Activated CD8-positive, alpha-beta T cell treated with anti-CD3 and anti-CD28 coated beads, Interleukin-2, amount 10 ng/mL, durations not matched to agents 7 days and 5 days (primary cell): Measurements from ENCODE around the gene CCDC12. TPM values are rescaled to one million over a fixed set of nuclear protein-coding genes. Genes with fewer than 3 reads are reported as not detected.
A peak's percentile ranks its signal among the peaks of the same experiment; 100 is the strongest.

ENCODE experiments used
- ATAC-seq: fragments of 150-1000 bp; cut with Tn5 transposase; one replicate; pipeline ENCODE4 v1.10.0; 2021; ENCODE audit warnings: moderate library complexity
- CTCF ChIA-PET: fragments of 350-600 bp; sonication (Branson Sonifier 250); formaldehyde crosslinking; loops from one replicate; lab custom pipeline; 2021; ENCODE audit warnings: antibody characterized with exemption; lab: Charles Lee
- POLR2A ChIA-PET: fragments of 350-600 bp; sonication (Branson Sonifier 250); formaldehyde crosslinking; loops from one replicate; lab custom pipeline; 2021; ENCODE audit warnings: antibody characterized with exemption; lab: Charles Lee
- DNase-seq: peaks from one replicate; pipeline ENCODE4 v3.0.0-alpha.2; 2020
- H3K27ac Mint-ChIP-seq: one replicate; pipeline ENCODE4 v1.8.0; 2021; ENCODE audit warnings: mild to moderate bottlenecking, mixed read lengths
- H3K27me3 Mint-ChIP-seq: one replicate; pipeline ENCODE4 v1.8.0; 2021; ENCODE audit warnings: low read depth, mixed read lengths
- H3K36me3 Mint-ChIP-seq: one replicate; pipeline ENCODE4 v1.8.0; 2021; ENCODE audit warnings: low read depth, mixed read lengths
- H3K4me1 Mint-ChIP-seq: one replicate; pipeline ENCODE4 v1.8.0; 2021; ENCODE audit warnings: low read depth, mixed read lengths
- H3K4me3 Mint-ChIP-seq: one replicate; pipeline ENCODE4 v1.8.0; 2021; ENCODE audit warnings: mild to moderate bottlenecking, mixed read lengths
- H3K9me3 Mint-ChIP-seq: one replicate; pipeline ENCODE4 v1.8.0; 2022; ENCODE audit warnings: mixed read lengths; ENCODE audit not compliant: insufficient read depth
- total RNA-seq, 2 experiments: library from RNA; stranded (reverse); gene quantifications; one replicate each; pipeline ENCODE4 v1.2.3, GENCODE V29; 2021

CCDC12 gene
- 10 to 100 TPM; 59.4 to 62.2 TPM for total RNA-seq

DNA sequence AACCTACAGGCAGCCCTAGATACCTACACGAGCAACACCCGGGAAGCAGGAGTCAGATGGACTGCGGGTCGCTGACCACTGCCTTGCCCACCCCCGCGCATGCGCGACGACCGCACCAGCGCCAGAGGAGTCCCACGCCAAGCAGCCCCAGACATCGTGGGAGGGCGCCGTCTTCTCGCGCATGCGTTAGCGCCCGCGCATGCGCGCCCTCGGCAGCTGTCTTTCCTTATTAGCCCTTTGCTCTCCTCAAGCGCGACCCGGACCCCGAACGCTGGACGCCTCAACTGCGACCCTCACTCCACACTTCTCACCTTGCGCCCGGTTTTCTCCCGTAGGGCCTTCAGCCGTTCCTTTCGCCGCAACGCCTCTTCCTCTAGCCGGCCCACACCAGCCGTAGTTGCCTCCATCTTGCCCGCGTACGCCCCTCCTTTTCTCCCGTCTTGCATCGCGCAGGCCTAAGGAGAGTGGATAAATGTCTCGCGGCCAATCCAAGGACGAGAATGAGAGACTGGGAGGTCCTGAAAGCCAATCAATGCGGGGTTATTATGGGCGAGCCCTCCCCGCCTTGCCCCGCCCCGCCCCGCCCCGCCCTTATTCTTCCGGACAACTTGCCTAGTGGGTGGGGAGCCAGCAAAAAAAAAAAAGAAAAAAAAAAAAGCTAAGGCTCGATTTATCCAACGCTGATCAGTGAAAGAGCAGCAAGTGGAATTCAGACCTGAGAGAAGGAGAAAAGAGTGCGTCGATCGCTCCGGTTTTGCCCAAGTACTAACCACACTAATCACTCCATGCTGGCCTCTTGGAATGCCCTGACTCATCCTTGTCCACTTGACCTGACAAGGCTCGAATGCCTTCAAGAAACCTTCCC is at the start of gene CCDC12:
TSS of gene CCDC12 (minus strand) at position 420 of the 865 bp plus-strand sequence. CDS start at position 407, 13 bp downstream.
- Mint-ChIP-seq H3K36me3 (peaks cover 38% of the 10 kb centered on the region), H3K9me3 (no peaks in the 10 kb centered on the region), H3K4me1 (peaks cover 66% of the 10 kb centered on the region), H3K4me3 (peak within 1 kb of the TSS; percentile 94), H3K27me3 (no peaks in the 10 kb centered on the region), H3K27ac (peak within 1 kb of the TSS; percentile 95)
- peak; percentile 97 for DNase-seq
- ChIA-PET POLR2A (interaction anchor here (1.0 to 4.7 kb wide), 5 partner anchors 8 to 188 kb away, joined by 3 to 22 read pairs (median 4); partner anchors contain the start of gene SETD2), CTCF (interaction anchor here (1.0 to 1.2 kb wide), 2 partner anchors 18 to 53 kb away, joined by 4 to 8 read pairs; no protein-coding TSS in a partner anchor)
- ATAC-seq: peak; percentile 84

DNA sequence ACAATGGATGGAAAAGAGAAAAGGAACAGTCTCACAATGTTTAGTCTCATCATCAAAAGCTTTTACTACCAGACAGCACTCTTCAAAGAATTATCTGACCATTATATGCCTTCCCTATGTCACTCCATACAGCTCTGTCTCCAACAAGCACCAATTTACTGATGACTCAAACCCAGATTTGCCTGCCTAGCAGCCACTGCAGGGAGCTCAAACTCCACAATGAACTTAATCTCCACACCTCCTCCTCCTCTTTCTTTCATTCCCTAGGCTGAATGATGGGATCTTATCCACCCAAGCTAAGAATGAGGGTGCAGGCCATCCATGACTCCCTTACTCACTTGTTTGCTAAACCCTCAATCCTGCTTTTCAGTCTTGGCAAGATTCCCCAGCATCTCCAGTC is 48.4 kb upstream of the CCDC12 start:
- ChIA-PET CTCF (interaction anchor here (1.2 kb wide), 1 partner anchor 14 kb away, joined by 3 read pairs; no protein-coding TSS in a partner anchor), POLR2A (no interaction called here)
- H3K27ac Mint-ChIP-seq: no peak overlapping the region
- no peaks in the 10 kb centered on the region for H3K9me3 Mint-ChIP-seq
- DNase-seq (no peak), ATAC-seq (no peak)
- H3K4me3 Mint-ChIP-seq: no peak overlapping the region
- H3K27me3 Mint-ChIP-seq: no peaks in the 10 kb centered on the region
- peaks cover 18% of the 10 kb centered on the region for H3K4me1 Mint-ChIP-seq
- peaks cover 27% of the 10 kb centered on the region for H3K36me3 Mint-ChIP-seq

DNA sequence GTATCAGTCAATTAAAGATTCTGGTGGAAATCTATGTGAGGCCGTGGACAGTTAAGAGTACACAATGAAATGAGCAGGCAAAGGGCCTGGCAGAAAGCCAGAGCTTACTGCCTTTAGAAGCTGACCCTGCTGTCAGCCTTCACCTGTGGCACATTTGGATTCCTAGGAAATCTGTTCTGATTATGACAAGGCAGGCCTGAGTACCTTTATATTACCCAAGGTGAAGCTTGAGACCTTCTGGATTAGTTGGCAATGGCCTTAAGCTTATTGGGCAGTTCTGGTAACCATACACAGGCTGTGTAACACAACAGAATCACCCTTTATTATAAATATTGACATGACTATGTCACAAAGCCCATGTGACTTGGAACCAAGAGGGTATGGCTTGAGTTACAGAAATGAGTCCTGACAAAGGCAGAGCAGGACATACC is 46.1 kb upstream of the CCDC12 start:
- Mint-ChIP-seq H3K27me3 (no peaks in the 10 kb centered on the region), H3K4me3 (no peak overlapping the region), H3K9me3 (no peaks in the 10 kb centered on the region), H3K27ac (no peak overlapping the region), H3K36me3 (peaks cover 25% of the 10 kb centered on the region), H3K4me1 (peaks cover 39% of the 10 kb centered on the region)
- DNase-seq (no peak), ATAC-seq (no peak)
- POLR2A ChIA-PET: interaction anchor here (0.7 kb wide), 1 partner anchor 121 kb away, joined by 3 read pairs; no protein-coding TSS in a partner anchor
- CTCF ChIA-PET: interaction anchor here (6.5 kb wide), 1 partner anchor 7 kb away, joined by 34 read pairs; no protein-coding TSS in a partner anchor

DNA sequence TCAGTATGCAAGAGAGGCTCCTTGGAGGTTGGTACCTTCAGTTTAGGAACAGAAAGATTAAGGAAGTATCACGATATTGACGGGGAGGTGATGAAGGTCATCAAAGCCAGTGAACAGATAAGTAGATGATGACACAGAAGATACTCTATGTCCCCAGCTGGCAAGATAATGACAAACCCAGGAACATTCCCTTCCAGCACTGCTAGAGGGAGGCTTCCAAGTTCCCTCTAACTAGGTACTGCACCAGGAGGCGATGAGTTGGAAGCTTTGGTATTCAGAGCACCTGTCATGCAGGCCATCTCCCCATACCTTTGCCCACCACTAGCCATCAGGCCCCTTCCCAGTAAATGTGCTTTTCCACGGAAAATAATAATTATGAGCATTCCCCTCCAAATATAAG is 43.8 kb upstream of the CCDC12 start:
- peak overlapping the region; percentile 55 for H3K27ac Mint-ChIP-seq
- DNase-seq (no peak), ATAC-seq (no peak)
- POLR2A ChIA-PET: interaction anchor here (1.1 kb wide), 1 partner anchor 11 kb away, joined by 3 read pairs; no protein-coding TSS in a partner anchor
- H3K9me3 Mint-ChIP-seq: no peaks in the 10 kb centered on the region
- peaks cover 30% of the 10 kb centered on the region for H3K36me3 Mint-ChIP-seq
- no peak overlapping the region for H3K4me3 Mint-ChIP-seq
- H3K4me1 Mint-ChIP-seq: peaks cover 58% of the 10 kb centered on the region
- CTCF ChIA-PET: interaction anchor here (6.5 kb wide), 1 partner anchor 10 kb away, joined by 34 read pairs; no protein-coding TSS in a partner anchor
- H3K27me3 Mint-ChIP-seq: no peaks in the 10 kb centered on the region

DNA sequence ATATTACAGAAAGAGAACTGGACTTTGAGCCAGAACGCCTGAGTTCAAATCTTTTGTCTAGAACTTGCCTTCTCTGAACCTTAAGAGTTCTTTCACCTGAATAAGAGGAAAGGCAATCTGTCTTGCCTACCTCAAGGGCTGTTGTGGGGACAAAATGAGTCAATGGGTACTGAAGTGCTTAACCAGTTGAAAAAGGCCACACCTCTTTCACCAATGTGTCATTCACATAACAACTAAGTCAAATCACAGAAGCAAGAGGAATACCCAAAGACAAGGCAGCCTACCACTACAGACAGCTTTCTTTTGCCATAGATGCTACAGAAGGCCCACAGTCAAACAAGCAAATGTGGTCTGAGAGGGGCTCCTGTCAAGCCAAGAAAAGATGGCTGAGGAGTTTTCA is 42.7 kb upstream of the CCDC12 start:
- H3K4me1 Mint-ChIP-seq: peaks cover 65% of the 10 kb centered on the region
- H3K27me3 Mint-ChIP-seq: no peaks in the 10 kb centered on the region
- POLR2A ChIA-PET: interaction anchor here (0.8 to 1.1 kb wide), 2 partner anchors 35 to 145 kb away, joined by 3 to 4 read pairs; partner anchors contain the start of gene SETD2
- peak; percentile 74 for ATAC-seq
- CTCF ChIA-PET: interaction anchor here (6.5 kb wide), 1 partner anchor 11 kb away, joined by 34 read pairs; no protein-coding TSS in a partner anchor
- H3K27ac Mint-ChIP-seq: peak overlapping the region; percentile 61
- H3K9me3 Mint-ChIP-seq: no peaks in the 10 kb centered on the region
- H3K4me3 Mint-ChIP-seq: no peak overlapping the region
- DNase-seq: peak; percentile 63
- H3K36me3 Mint-ChIP-seq: peaks cover 35% of the 10 kb centered on the region

DNA sequence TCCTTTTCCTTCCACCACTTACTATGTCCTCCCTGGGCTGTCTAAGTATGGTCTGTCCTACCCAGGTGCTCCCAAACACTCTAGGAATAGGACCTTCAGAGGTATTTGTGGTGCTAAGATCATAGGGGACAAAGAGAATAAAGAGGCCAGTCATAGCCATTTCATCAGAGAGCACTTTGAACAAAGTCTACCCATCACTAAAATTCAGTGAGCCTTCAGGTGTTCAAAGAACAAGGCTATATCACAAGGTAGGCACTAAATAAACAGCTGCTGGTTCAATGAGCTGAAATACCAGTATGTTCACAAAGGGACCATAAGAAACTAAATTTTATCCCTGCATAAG is 41.7 kb upstream of the CCDC12 start:
- peaks cover 66% of the 10 kb centered on the region for H3K4me1 Mint-ChIP-seq
- peak overlapping the region; percentile 84 for H3K27ac Mint-ChIP-seq
- DNase-seq (no peak), ATAC-seq (no peak)
- POLR2A ChIA-PET: interaction anchor here (0.8 to 2.2 kb wide), 4 partner anchors 34 to 146 kb away, joined by 3 to 6 read pairs (median 4); partner anchors contain the start of gene SETD2
- H3K9me3 Mint-ChIP-seq: no peaks in the 10 kb centered on the region
- no peak overlapping the region for H3K4me3 Mint-ChIP-seq
- H3K36me3 Mint-ChIP-seq: peaks cover 39% of the 10 kb centered on the region
- no peaks in the 10 kb centered on the region for H3K27me3 Mint-ChIP-seq
- CTCF ChIA-PET: interaction anchor here (1.8 to 6.5 kb wide), 2 partner anchors 12 to 306 kb away, joined by 6 to 34 read pairs; no protein-coding TSS in a partner anchor

DNA sequence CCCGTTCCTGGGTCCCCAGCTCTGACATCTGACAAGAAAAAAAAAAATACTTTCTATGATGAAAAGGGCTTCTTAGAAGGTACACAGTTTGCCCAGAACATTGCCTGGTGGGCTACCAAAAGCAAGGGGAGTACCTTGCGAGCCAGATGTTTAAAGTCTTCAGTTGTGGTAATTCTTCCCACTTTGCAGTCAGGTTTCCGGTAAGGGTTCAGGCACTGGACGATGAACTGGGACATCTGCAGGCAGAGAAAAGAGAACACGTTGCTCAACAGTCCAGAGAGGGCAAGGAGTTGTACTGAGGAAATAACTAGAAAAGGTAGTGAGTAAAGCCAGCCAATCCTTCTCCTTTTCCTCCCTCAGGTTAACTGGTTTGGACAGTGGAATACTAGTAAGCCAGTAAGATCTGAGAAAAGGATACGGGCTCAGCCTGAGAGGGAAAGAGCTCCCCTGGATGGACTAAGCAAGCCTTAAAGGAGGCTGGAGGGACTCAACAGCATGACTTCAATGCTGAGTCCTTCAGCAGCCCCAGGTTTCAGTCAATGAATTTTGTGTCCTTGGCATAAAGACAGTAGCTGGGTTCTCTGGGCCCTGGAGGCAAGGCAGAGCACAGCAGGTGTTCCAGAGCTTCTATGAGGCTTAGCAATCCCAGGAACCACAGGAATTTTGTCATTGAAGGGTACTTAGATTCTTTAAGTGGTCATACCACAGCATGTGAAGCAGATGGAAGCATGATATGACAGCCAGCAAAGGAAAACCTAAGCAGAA is 41.1 kb upstream of the CCDC12 start:
- H3K9me3 Mint-ChIP-seq: no peaks in the 10 kb centered on the region
- no peak for DNase-seq
- ATAC-seq: peak; percentile 6
- H3K4me3 Mint-ChIP-seq: peak overlapping the region; percentile 30
- H3K36me3 Mint-ChIP-seq: peaks cover 39% of the 10 kb centered on the region
- ChIA-PET CTCF (interaction anchor here (1.8 to 6.5 kb wide), 2 partner anchors 12 to 306 kb away, joined by 6 to 34 read pairs; no protein-coding TSS in a partner anchor), POLR2A (interaction anchor here (0.8 to 2.2 kb wide), 3 partner anchors 37 to 265 kb away, joined by 3 to 6 read pairs (median 3); partner anchors contain the start of genes KIF9 and KLHL18)
- H3K27me3 Mint-ChIP-seq: no peaks in the 10 kb centered on the region
- H3K27ac Mint-ChIP-seq: peak overlapping the region; percentile 84
- H3K4me1 Mint-ChIP-seq: peaks cover 68% of the 10 kb centered on the region

DNA sequence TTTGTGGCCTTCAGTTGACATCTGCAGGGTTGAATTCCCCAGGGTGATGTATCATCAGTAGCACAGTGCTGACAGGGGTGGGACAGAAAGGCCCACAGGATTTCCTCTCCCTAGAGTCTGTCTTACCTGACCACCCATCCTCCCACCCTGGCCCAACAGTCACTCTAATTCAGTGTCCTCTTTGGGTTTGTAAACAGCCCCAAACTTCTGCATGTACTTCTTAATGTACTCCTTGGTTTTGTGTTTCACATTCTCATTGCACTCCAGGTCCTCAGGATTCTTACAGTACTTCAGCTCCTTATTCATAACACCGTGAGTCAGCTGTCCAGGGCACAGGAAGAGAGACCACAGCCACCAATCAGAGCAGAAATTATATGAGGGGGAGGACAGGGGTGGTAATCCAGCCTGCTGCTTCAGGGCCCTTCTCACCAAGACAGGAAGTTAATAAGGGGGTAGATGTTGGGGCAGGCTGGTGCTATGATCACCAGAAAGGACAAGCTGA is 40.4 kb upstream of the CCDC12 start:
- Mint-ChIP-seq H3K27me3 (no peaks in the 10 kb centered on the region), H3K9me3 (no peaks in the 10 kb centered on the region), H3K27ac (peak overlapping the region; percentile 84), H3K36me3 (peaks cover 39% of the 10 kb centered on the region), H3K4me3 (peak overlapping the region; percentile 30), H3K4me1 (peaks cover 72% of the 10 kb centered on the region)
- peak; percentile 71 for DNase-seq
- ChIA-PET CTCF (interaction anchor here (1.8 to 6.5 kb wide), 2 partner anchors 13 to 307 kb away, joined by 6 to 34 read pairs; no protein-coding TSS in a partner anchor), POLR2A (interaction anchor here (0.8 to 2.2 kb wide), 2 partner anchors 37 to 266 kb away, joined by 3 to 6 read pairs; partner anchors contain the start of genes KIF9 and KLHL18)
- ATAC-seq: peak; percentile 68

DNA sequence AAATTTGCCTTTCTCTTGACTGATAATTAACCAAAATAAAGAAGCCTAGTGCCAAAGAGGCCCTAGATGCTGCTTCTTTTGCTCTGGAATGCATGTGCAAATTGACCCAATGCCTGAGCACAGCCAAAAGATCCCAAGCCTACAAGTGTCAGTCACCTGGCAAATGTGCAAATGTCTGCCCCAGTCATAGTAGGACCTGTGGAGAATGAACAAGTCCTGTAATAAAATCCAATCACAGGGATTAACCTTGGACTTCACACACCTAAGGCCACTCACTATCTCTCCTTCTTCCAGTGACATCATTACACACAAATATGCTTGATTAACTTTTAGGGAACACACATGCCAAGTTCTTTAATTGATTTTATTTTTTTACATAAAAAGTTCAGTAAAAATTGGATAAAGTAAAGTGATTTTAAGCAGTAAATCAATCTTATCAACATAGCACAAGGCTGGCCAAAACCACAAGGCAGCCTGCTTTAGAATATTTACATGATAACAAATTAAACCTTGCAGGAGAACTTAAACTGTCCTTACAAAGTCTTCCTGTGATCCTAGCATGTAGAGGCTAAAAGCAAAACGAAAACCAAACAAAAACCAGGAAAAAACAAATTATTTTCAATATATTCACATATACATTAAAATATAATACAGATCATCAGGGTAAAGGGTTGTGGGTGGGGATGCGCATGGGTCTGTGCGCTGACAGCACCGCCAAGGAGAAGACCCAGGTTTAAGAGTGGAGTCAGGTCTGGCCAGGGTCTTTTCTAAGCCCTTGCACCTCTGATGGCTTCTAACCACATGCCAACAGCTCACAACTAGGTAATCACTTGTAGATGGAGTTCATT is 39.8 kb upstream of the CCDC12 start:
- Mint-ChIP-seq H3K27ac (peak overlapping the region; percentile 84), H3K4me3 (peak overlapping the region; percentile 30), H3K4me1 (peaks cover 76% of the 10 kb centered on the region), H3K27me3 (no peaks in the 10 kb centered on the region), H3K9me3 (no peaks in the 10 kb centered on the region), H3K36me3 (peaks cover 42% of the 10 kb centered on the region)
- POLR2A ChIA-PET: interaction anchor here (2.2 kb wide), 1 partner anchor 36 kb away, joined by 6 read pairs; no protein-coding TSS in a partner anchor
- CTCF ChIA-PET: interaction anchor here (6.5 kb wide), 1 partner anchor 14 kb away, joined by 34 read pairs; no protein-coding TSS in a partner anchor
- ATAC-seq: no peak
- DNase-seq: no peak

DNA sequence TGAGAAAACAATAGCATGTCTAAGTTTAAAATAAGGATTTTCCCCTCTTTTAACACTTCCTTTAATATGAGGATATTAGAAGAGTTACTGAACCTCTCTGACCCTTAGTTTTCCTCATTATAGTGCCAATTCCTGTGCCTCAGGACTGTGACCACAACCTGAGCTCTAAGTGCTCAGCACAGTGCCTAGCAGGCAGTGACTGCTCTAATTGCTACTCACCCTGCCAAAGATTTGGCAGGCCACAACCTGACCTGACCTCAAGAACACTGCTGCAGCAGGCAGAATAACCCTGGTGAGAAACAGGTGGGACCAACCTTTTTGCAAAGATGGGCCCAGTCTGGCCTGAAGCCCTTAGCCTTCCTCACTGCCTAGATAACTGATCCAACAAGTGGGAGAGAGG is 38.6 kb upstream of the CCDC12 start:
- CTCF ChIA-PET: no interaction called here

More for the DNA sequence above, 38.6 kb upstream of the CCDC12 start:
- H3K4me3 Mint-ChIP-seq: no peak overlapping the region
- H3K9me3 Mint-ChIP-seq: no peaks in the 10 kb centered on the region
- H3K27me3 Mint-ChIP-seq: no peaks in the 10 kb centered on the region
- POLR2A ChIA-PET: no interaction called here
- peaks cover 77% of the 10 kb centered on the region for H3K4me1 Mint-ChIP-seq
- H3K27ac Mint-ChIP-seq: peak overlapping the region; percentile 76
- ATAC-seq (no peak), DNase-seq (no peak)
- peaks cover 48% of the 10 kb centered on the region for H3K36me3 Mint-ChIP-seq
